HepG2 (cell line): ENCODE results near the gene TP73. TPM values are rescaled to one million over a fixed set of nuclear protein-coding genes. Genes with fewer than 3 reads are reported as not detected.

Experiments
- ATF3 ChIP-seq: sonication (generic); formaldehyde crosslinking; IDR thresholded peaks from 2 replicates; pipeline ENCODE4 v1.4.0; 2020; ENCODE audit warnings: missing genetic modification reagents
- DBP ChIP-seq: sonication (generic); formaldehyde crosslinking; IDR thresholded peaks from 2 replicates; pipeline ENCODE4 v1.4.0; 2020; ENCODE audit warnings: missing genetic modification reagents; ENCODE audit errors: not compliant biosample characterization
- ELF3 ChIP-seq: IDR thresholded peaks from 2 replicates; pipeline ENCODE4 v1.6.1; 2016; ENCODE audit warnings: missing genetic modification reagents, missing compliant biosample characterization
- HNF1B ChIP-seq: sonication (generic); formaldehyde crosslinking; IDR thresholded peaks from 2 replicates; pipeline ENCODE4 v1.5.1; 2020; ENCODE audit warnings: mild to moderate bottlenecking, moderate library complexity, missing genetic modification reagents
- HNRNPK ChIP-seq: fragments of 200-400 bp; formaldehyde crosslinking; IDR thresholded peaks from 2 replicates; pipeline ENCODE4 v1.6.1; 2018; ENCODE audit warnings: low read length, low read depth, moderate library complexity, mild to moderate bottlenecking; ENCODE audit not compliant: poor library complexity, severe bottlenecking
- HNRNPLL ChIP-seq: fragments of 200-400 bp; formaldehyde crosslinking; IDR thresholded peaks from 2 replicates; pipeline ENCODE4 v1.6.1; 2017; ENCODE audit warnings: mild to moderate bottlenecking, low read depth, low read length; ENCODE audit not compliant: poor library complexity, severe bottlenecking
- HOXD1 ChIP-seq: sonication (generic); formaldehyde crosslinking; IDR thresholded peaks from 2 replicates; pipeline ENCODE4 v1.5.0; 2020; ENCODE audit warnings: missing genetic modification reagents
- LRRFIP1 ChIP-seq: sonication (generic); formaldehyde crosslinking; conservative IDR thresholded peaks from 2 replicates; pipeline ENCODE4 v1.4.0; 2020; ENCODE audit warnings: missing genetic modification reagents
- MAF1 ChIP-seq: sonication (generic); formaldehyde crosslinking; IDR thresholded peaks from 2 replicates; pipeline ENCODE4 v1.5.0; 2020; ENCODE audit warnings: missing genetic modification reagents, borderline replicate concordance
- MAX ChIP-seq: IDR thresholded peaks from 2 replicates; pipeline ENCODE4 v1.6.1; 2012; ENCODE audit warnings: inconsistent platforms
- NFYC ChIP-seq: IDR thresholded peaks from 2 replicates; pipeline ENCODE4 v1.6.1; 2016; ENCODE audit warnings: missing genetic modification reagents, missing compliant biosample characterization
- POLR2AphosphoS5 ChIP-seq: IDR thresholded peaks from 2 replicates; pipeline ENCODE4 v1.6.1; 2012; ENCODE audit warnings: low read depth, low read length
- SP140L ChIP-seq: sonication (generic); formaldehyde crosslinking; IDR thresholded peaks from 2 replicates; pipeline ENCODE4 v1.4.0; 2020; ENCODE audit warnings: missing genetic modification reagents, borderline replicate concordance
- SP4 ChIP-seq: sonication (generic); formaldehyde crosslinking; IDR thresholded peaks from 2 replicates; pipeline ENCODE4 v1.8.1; 2023; ENCODE audit warnings: mild to moderate bottlenecking, missing genetic modification reagents
- STAT6 ChIP-seq: sonication (generic); formaldehyde crosslinking; IDR thresholded peaks from 2 replicates; pipeline ENCODE4 v1.4.0; 2020; ENCODE audit warnings: missing genetic modification reagents, mild to moderate bottlenecking, borderline replicate concordance
- THAP11 ChIP-seq: IDR thresholded peaks from 2 replicates; pipeline ENCODE4 v1.6.1; 2016; ENCODE audit warnings: missing biosample characterization, missing genetic modification reagents
- ZEB1 ChIP-seq: IDR thresholded peaks from 2 replicates; pipeline ENCODE4 v1.6.1; 2012; ENCODE audit warnings: mild to moderate bottlenecking, low read depth, inconsistent platforms; ENCODE audit not compliant: insufficient replicate concordance
- ZNF350 ChIP-seq: sonication (generic); formaldehyde crosslinking; IDR thresholded peaks from 2 replicates; pipeline ENCODE4 v1.4.0; 2020; ENCODE audit warnings: mild to moderate bottlenecking, low read depth, missing genetic modification reagents, borderline replicate concordance
- ZNF619 ChIP-seq: sonication (generic); formaldehyde crosslinking; IDR thresholded peaks from 2 replicates; pipeline ENCODE4 v1.4.0; 2020; ENCODE audit warnings: mild to moderate bottlenecking, missing genetic modification reagents
- ZNF777 ChIP-seq: sonication (generic); formaldehyde crosslinking; IDR thresholded peaks from 2 replicates; pipeline ENCODE4 v1.4.0; 2020; ENCODE audit warnings: missing genetic modification reagents
- polyA plus RNA-seq, 8 experiments: library from polyadenylated mRNA; depleted of rRNA in 3 of 8; stranded (reverse) in 7 of 8; unstranded in 1 of 8; fragments of >200 nt; fragmentation: Illumina TruSeq in 4 of 8; extraction: Trizol in 4 of 8; gene quantifications; 2 replicates each; pipeline versions ENCODE4 v1.2.1 to v1.2.3, GENCODE V29; 2011 to 2016; ENCODE audit warnings: low read depth in 4 of 8, missing spikeins in 1 of 8, mixed read lengths in 1 of 8; ENCODE audit not compliant: insufficient read depth in 1 of 8
- total RNA-seq, 5 experiments: library from RNA; depleted of rRNA; stranded (reverse); fragments of >200 nt; fragmentation: Illumina TruSeq; extraction: Trizol; gene quantifications; 2 replicates each; pipeline ENCODE4 v1.2.3, GENCODE V29; 2016; ENCODE audit warnings: low read depth in 1 of 5

TP73 gene
- total and polyA plus RNA-seq, 2 of the 13 experiments (the other 11 are each of a cell fraction or from before 2014, with no cell fraction given), result 0.49 to 1.1 TPM

GRCh38 chr1:3611170-3612019 lies 40.9 kb upstream of the TP73 start, which contains the start of gene MEGF6 (continued):
- TF ChIP-seq HNF1B (CRISPR knock-in tag) (no peak), LRRFIP1 (no peak), HNRNPLL (peak; percentile 40), DBP (CRISPR knock-in tag) (no peak), MAF1 (CRISPR knock-in tag) (no peak), ZNF777 (CRISPR knock-in tag) (0 out of 2 replicates have a peak, but pooled peaks have one; percentile 21), ZNF350 (CRISPR knock-in tag) (no peak), ELF3 (CRISPR knock-in tag) (no peak), HNRNPK (peak; percentile 60), ATF3 (CRISPR knock-in tag) (no peak), ZEB1 (no peak), ZNF619 (CRISPR knock-in tag) (no peak), THAP11 (no peak), NFYC (CRISPR knock-in tag) (no peak), MAX (0 out of 2 replicates have a peak, but pooled peaks have one; percentile 42), POLR2AphosphoS5 (no peak), SP4 (CRISPR knock-in tag) (peak; percentile 41; the same call in 1 of the 2 replicates), HOXD1 (CRISPR knock-in tag) (no peak), SP140L (CRISPR knock-in tag) (no peak), STAT6 (CRISPR knock-in tag) (no peak)
